ENCODE data around the gene ZNF511. TPM values are rescaled to one million over a fixed set of nuclear protein-coding genes. Genes with fewer than 3 reads are reported as not detected.
A peak's percentile ranks its signal among the peaks of the same experiment; 100 is the strongest.

ZNF511 gene
- total and polyA plus RNA-seq, 2 of the 4 experiments (the other 2 are of a cell fraction) = 13.6 to 32.6 TPM

DNA sequence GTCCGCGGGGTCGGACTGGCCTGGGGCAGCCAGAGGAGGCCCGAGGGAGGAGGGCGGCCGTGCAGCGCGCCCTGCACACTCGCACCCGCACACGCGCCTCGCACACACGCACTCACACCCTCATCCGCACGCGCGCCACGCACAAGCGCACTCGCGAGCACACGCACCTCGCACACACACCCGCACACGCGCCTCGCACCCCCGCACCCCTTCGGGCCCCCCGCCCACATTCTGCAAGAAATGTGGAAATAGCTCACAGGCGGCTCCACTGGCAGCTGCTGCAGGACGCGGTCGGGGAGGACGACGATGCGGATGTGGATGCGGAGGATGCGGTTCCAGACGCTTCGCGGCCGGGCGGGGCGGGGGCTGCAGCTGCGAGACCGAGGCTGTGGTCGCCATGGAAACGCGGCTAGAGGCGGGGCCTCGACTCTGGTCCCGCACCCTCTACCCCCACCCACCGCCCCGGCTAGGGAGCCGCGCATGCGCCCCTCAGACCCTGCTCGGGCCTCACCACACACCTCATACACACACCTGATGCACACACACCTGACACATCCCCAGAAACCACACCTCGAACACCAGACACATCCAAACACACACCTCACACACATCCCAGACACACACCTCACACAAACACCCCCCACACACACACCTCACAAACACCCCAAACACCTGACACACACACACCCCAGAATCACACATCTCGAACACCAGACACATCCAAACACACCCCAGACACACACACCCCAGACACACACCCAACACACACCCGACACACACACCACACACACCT, 28.1 kb downstream of the ZNF511 start, which contains the start of gene CALY:
TSS of gene CALY (minus strand) at position 320 of the 793 bp plus-strand sequence. CDS start 7,907 bp downstream, outside the sequence.
- Histone ChIP-seq H3K27ac (ENCODE audit: insufficient read depth, low read length) (no peak within 1 kb of the TSS), H3K56ac (ENCODE audit: extremely low read depth, insufficient read depth, low read length) (no peak within 1 kb of the TSS), H4K5ac (ENCODE audit: low read depth, low read length) (no peak within 1 kb of the TSS), H4K8ac (ENCODE audit: low read depth in 2 of 2, low read length in 2 of 2) (no peak within 1 kb of the TSS), H3K36me3 (ENCODE audit: control insufficient read depth, insufficient read depth, low read length) (no peaks in the 10 kb centered on the region), H3K27me3 (ENCODE audit: control insufficient read depth, insufficient read depth, low read length) (peaks cover 51% of the 10 kb centered on the region), H2BK5ac (ENCODE audit: low read depth, low read length, poor library complexity, severe bottlenecking) (peak within 1 kb of the TSS; percentile 67), H3K4me1 (ENCODE audit: control insufficient read depth, insufficient read depth, low read length) (peaks cover 3% of the 10 kb centered on the region; the same call in 1 of the 2 replicates), H3K9ac (ENCODE audit: low read depth, low read length) (no peak within 1 kb of the TSS), H3K14ac (replicated peaks; ENCODE audit: low read depth, low read length) (no peak within 1 kb of the TSS), H2BK15ac (ENCODE audit: low read depth, low read length) (no peak within 1 kb of the TSS), H2AK9ac (replicated peaks; ENCODE audit: low read depth, low read length, poor library complexity) (peak within 1 kb of the TSS; percentile 72), H2BK20ac (ENCODE audit: low read depth, low read length) (no peak within 1 kb of the TSS), H2BK120ac (ENCODE audit: low read depth, low read length) (no peak within 1 kb of the TSS), H2AFZ (replicated peaks; ENCODE audit: low read length, poor library complexity) (peak within 1 kb of the TSS; percentile 86), H4K20me1 (ENCODE audit: insufficient read depth, low read length) (no peaks in the 10 kb centered on the region), H3K9me3 (ENCODE audit: control insufficient read depth, insufficient read depth, low read length) (no peaks in the 10 kb centered on the region; the same call in 1 of the 2 replicates), H3K18ac (ENCODE audit: low read depth, low read length) (no peak within 1 kb of the TSS), H3K79me1 (ENCODE audit: low read depth in 1 of 2, low read length in 2 of 2) (no peaks in the 10 kb centered on the region), H3K4me3 (ENCODE audit: insufficient read depth, low read depth, low read length) (peak within 1 kb of the TSS; percentile 38), H3K4ac (ENCODE audit: low read depth, low read length) (no peak within 1 kb of the TSS), H3K23ac (ENCODE audit: low read depth, low read length) (no peak within 1 kb of the TSS), H3K4me2 (ENCODE audit: low read depth, low read length) (peak within 1 kb of the TSS; percentile 65), H2AK5ac (ENCODE audit: low read depth, low read length) (no peak within 1 kb of the TSS), H3K9me1 (ENCODE audit: insufficient read depth, low read length) (no peaks in the 10 kb centered on the region), H4K91ac (ENCODE audit: insufficient read depth, low read depth, low read length) (no peak within 1 kb of the TSS)
- dilution Hi-C loops (cut with HindIII; ENCODE audit: low sequenced_read_pairs, unreplicated experiment) = no loop called here
- in situ Hi-C loops (cut with MboI; ENCODE audit: low sequenced_read_pairs) = no loop called here
- 24% methylated on average over 28 of the region's 63 CpGs; no CpG with 5 or more reads in 1 of the 2 experiments for WGBS, 2 experiments (ENCODE audit: extremely low coverage in 2 of 2, insufficient read length in 1 of 2)
- CTCF ChIA-PET = no interaction called here
- intact Hi-C loops (cut with micrococcal nuclease) = no loop called here
- no peak for DNase-seq
- no TSS peak for BruUV-seq (replicated peaks)
- no peak for ATAC-seq (ENCODE audit: low read depth)
- POLR2A ChIA-PET (ENCODE audit: unreplicated experiment) = no interaction called here
- TF ChIP-seq RAD21 (IDR thresholded peaks at IDR 0.05; ENCODE audit: low read length) (no peak), RCOR1 (IDR thresholded peaks at IDR 0.05; ENCODE audit: insufficient replicate concordance, low read length) (no peak), MAZ (IDR thresholded peaks at IDR 0.05; ENCODE audit: borderline replicate concordance, low read depth, low read length) (no peak), CEBPB (IDR thresholded peaks at IDR 0.05; ENCODE audit: low read depth, low read length) (no peak), RFX5 (IDR thresholded peaks at IDR 0.05; ENCODE audit: low read depth, low read length) (no peak), MAFK (IDR thresholded peaks at IDR 0.05; ENCODE audit: low read depth, low read length) (no peak), SMC3 (IDR thresholded peaks at IDR 0.05; ENCODE audit: low read depth, low read length) (no peak), POLR2A (IDR thresholded peaks at IDR 0.05; ENCODE audit: low read depth, low read length) (no peak), MXI1 (IDR thresholded peaks at IDR 0.05; ENCODE audit: borderline replicate concordance, low read depth, low read length) (no peak), BHLHE40 (IDR thresholded peaks at IDR 0.05; ENCODE audit: low read depth, low read length) (no peak), NFE2L2 (IDR thresholded peaks at IDR 0.05; ENCODE audit: low read depth, low read length) (no peak), FOS (IDR thresholded peaks at IDR 0.05; ENCODE audit: low read depth, low read length) (no peak), CHD1 (IDR thresholded peaks at IDR 0.05; ENCODE audit: low read depth, low read length) (no peak)
- TF ChIP-seq, protein P1, sequence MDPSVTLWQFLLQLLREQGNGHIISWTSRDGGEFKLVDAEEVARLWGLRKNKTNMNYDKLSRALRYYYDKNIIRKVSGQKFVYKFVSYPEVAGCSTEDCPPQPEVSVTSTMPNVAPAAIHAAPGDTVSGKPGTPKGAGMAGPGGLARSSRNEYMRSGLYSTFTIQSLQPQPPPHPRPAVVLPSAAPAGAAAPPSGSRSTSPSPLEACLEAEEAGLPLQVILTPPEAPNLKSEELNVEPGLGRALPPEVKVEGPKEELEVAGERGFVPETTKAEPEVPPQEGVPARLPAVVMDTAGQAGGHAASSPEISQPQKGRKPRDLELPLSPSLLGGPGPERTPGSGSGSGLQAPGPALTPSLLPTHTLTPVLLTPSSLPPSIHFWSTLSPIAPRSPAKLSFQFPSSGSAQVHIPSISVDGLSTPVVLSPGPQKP (IDR thresholded peaks at IDR 0.05; ENCODE audit: borderline replicate concordance, low read depth, low read length) = no peak
- TF ChIP-seq, protein P2, sequence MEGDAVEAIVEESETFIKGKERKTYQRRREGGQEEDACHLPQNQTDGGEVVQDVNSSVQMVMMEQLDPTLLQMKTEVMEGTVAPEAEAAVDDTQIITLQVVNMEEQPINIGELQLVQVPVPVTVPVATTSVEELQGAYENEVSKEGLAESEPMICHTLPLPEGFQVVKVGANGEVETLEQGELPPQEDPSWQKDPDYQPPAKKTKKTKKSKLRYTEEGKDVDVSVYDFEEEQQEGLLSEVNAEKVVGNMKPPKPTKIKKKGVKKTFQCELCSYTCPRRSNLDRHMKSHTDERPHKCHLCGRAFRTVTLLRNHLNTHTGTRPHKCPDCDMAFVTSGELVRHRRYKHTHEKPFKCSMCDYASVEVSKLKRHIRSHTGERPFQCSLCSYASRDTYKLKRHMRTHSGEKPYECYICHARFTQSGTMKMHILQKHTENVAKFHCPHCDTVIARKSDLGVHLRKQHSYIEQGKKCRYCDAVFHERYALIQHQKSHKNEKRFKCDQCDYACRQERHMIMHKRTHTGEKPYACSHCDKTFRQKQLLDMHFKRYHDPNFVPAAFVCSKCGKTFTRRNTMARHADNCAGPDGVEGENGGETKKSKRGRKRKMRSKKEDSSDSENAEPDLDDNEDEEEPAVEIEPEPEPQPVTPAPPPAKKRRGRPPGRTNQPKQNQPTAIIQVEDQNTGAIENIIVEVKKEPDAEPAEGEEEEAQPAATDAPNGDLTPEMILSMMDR (conservative IDR thresholded peaks at IDR 0.05; ENCODE audit: low read depth, low read length) = no peak
